WTC11 (cell line): ENCODE results near the gene ACOT4.
"Not testable (repeated sequence)": the region's sequence is repeated elsewhere in the genome, so short reads cannot be mapped to it uniquely, and the experiment has no call there.

ENCODE experiments used
- CREB1 ChIP-seq: sonication (generic); formaldehyde crosslinking; IDR thresholded peaks from 2 replicates; pipeline ENCODE4 v1.8.0; 2023; ENCODE audit warnings: mild to moderate bottlenecking, missing genetic modification reagents
- NR1H2 ChIP-seq: sonication (generic); formaldehyde crosslinking; IDR thresholded peaks from 2 replicates; pipeline ENCODE4 v1.9.0; 2021; ENCODE audit warnings: mild to moderate bottlenecking, moderate library complexity, missing genetic modification reagents
- NR3C1 ChIP-seq: sonication (generic); formaldehyde crosslinking; conservative IDR thresholded peaks from 2 replicates; pipeline ENCODE4 v1.8.1; 2023; ENCODE audit warnings: low read depth, mild to moderate bottlenecking, missing genetic modification reagents
- SP1 ChIP-seq: sonication (generic); formaldehyde crosslinking; conservative IDR thresholded peaks from 2 replicates; pipeline ENCODE4 v1.8.1; 2022; ENCODE audit warnings: missing genetic modification reagents
- TCF7 ChIP-seq: sonication (generic); formaldehyde crosslinking; IDR thresholded peaks from 2 replicates; pipeline ENCODE4 v1.8.0; 2022; ENCODE audit warnings: mild to moderate bottlenecking, low read depth, missing genetic modification reagents, moderate library complexity
- ZBTB21 ChIP-seq: sonication (generic); formaldehyde crosslinking; IDR thresholded peaks from 2 replicates; pipeline ENCODE4 v1.8.1; 2023; ENCODE audit warnings: mild to moderate bottlenecking, missing genetic modification reagents, borderline replicate concordance
- TF ChIP-seq, protein P1 (sequence below): fragments of 200-600 bp; IDR thresholded peaks from 2 replicates; pipeline ENCODE4 v1.8.0; 2022; ENCODE audit warnings: antibody characterized with exemption
- TF ChIP-seq, protein P2 (sequence below): sonication (generic); formaldehyde crosslinking; IDR thresholded peaks from 2 replicates; pipeline ENCODE4 v1.8.0; 2022; ENCODE audit warnings: mild to moderate bottlenecking, missing genetic modification reagents
- TF ChIP-seq, protein P3 (sequence below): sonication (generic); formaldehyde crosslinking; IDR thresholded peaks from 2 replicates; pipeline ENCODE4 v1.8.0; 2023; ENCODE audit warnings: missing genetic modification reagents
- TF ChIP-seq, protein P4 (sequence below): sonication (generic); formaldehyde crosslinking; IDR thresholded peaks from 2 replicates; pipeline ENCODE4 v1.8.1; 2023; ENCODE audit warnings: mild to moderate bottlenecking, missing genetic modification reagents, moderate library complexity
- TF ChIP-seq, protein P5 (sequence below): sonication (generic); formaldehyde crosslinking; IDR thresholded peaks from 2 replicates; pipeline ENCODE4 v1.8.1; 2022; ENCODE audit warnings: missing genetic modification reagents, borderline replicate concordance
- TF ChIP-seq, protein P6 (sequence below): sonication (generic); formaldehyde crosslinking; IDR thresholded peaks from 2 replicates; pipeline ENCODE4 v1.8.1; 2023; ENCODE audit warnings: mild to moderate bottlenecking, moderate library complexity, missing genetic modification reagents

DNA sequence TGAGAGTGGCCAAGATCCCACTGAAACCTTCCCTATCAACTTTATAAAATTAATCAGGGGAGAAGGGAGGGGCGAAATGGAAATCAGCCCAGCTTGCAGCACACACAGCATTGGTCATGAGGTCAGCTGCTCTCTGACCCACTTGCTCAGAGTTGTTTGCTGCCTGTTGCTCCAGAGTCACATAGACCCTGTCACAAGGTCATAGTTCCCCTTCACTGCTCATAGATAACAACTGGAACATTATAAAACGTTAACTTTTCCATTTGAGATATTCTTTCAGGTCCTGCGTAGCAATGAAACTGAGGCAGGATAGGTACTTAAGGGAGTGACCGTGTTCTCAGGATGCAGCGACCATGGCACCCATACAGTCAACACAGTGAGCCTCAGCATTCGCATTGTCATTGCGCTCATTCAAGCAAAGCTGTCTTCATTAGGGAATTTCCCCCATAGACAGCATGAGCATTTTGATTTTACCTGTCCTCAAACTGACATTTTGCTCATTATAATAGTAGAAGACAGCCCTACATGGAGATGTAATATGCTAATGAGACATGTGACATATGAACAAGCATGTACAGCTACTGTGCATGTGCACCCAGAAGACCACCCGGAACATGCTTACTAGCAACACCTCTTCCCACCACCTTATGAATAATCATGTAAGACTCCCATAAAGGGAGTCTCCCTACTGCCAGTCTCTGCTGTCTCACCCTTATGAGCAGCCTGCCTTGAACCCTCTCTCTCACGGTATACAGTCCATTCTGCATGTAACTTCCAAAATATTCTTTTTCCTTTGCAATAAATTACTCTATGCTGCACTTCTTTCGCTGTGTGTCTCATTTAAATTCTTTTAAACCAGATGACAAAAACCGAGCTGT is 9.3 kb upstream of the ACOT4 start:
- TF ChIP-seq, protein P1, sequence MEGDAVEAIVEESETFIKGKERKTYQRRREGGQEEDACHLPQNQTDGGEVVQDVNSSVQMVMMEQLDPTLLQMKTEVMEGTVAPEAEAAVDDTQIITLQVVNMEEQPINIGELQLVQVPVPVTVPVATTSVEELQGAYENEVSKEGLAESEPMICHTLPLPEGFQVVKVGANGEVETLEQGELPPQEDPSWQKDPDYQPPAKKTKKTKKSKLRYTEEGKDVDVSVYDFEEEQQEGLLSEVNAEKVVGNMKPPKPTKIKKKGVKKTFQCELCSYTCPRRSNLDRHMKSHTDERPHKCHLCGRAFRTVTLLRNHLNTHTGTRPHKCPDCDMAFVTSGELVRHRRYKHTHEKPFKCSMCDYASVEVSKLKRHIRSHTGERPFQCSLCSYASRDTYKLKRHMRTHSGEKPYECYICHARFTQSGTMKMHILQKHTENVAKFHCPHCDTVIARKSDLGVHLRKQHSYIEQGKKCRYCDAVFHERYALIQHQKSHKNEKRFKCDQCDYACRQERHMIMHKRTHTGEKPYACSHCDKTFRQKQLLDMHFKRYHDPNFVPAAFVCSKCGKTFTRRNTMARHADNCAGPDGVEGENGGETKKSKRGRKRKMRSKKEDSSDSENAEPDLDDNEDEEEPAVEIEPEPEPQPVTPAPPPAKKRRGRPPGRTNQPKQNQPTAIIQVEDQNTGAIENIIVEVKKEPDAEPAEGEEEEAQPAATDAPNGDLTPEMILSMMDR = not testable (repeated sequence)
- TF ChIP-seq, protein P2, sequence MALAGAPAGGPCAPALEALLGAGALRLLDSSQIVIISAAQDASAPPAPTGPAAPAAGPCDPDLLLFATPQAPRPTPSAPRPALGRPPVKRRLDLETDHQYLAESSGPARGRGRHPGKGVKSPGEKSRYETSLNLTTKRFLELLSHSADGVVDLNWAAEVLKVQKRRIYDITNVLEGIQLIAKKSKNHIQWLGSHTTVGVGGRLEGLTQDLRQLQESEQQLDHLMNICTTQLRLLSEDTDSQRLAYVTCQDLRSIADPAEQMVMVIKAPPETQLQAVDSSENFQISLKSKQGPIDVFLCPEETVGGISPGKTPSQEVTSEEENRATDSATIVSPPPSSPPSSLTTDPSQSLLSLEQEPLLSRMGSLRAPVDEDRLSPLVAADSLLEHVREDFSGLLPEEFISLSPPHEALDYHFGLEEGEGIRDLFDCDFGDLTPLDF (CRISPR knock-in tag) = not testable (repeated sequence)
- TF ChIP-seq, protein P3, sequence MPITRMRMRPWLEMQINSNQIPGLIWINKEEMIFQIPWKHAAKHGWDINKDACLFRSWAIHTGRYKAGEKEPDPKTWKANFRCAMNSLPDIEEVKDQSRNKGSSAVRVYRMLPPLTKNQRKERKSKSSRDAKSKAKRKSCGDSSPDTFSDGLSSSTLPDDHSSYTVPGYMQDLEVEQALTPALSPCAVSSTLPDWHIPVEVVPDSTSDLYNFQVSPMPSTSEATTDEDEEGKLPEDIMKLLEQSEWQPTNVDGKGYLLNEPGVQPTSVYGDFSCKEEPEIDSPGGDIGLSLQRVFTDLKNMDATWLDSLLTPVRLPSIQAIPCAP (CRISPR knock-in tag) = not testable (repeated sequence)
- TF ChIP-seq ZBTB21 (CRISPR knock-in tag); TCF7 (CRISPR knock-in tag); CREB1; NR1H2; NR3C1; SP1 (CRISPR knock-in tag): not testable (repeated sequence)
- TF ChIP-seq, protein P4, sequence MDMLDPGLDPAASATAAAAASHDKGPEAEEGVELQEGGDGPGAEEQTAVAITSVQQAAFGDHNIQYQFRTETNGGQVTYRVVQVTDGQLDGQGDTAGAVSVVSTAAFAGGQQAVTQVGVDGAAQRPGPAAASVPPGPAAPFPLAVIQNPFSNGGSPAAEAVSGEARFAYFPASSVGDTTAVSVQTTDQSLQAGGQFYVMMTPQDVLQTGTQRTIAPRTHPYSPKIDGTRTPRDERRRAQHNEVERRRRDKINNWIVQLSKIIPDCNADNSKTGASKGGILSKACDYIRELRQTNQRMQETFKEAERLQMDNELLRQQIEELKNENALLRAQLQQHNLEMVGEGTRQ (CRISPR knock-in tag) = not testable (repeated sequence)
- TF ChIP-seq, protein P5, sequence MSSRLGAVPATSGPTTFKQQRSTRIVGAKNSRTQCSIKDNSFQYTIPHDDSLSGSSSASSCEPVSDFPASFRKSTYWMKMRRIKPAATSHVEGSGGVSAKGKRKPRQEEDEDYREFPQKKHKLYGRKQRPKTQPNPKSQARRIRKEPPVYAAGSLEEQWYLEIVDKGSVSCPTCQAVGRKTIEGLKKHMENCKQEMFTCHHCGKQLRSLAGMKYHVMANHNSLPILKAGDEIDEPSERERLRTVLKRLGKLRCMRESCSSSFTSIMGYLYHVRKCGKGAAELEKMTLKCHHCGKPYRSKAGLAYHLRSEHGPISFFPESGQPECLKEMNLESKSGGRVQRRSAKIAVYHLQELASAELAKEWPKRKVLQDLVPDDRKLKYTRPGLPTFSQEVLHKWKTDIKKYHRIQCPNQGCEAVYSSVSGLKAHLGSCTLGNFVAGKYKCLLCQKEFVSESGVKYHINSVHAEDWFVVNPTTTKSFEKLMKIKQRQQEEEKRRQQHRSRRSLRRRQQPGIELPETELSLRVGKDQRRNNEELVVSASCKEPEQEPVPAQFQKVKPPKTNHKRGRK (CRISPR knock-in tag) = not testable (repeated sequence)
- TF ChIP-seq, protein P6, sequence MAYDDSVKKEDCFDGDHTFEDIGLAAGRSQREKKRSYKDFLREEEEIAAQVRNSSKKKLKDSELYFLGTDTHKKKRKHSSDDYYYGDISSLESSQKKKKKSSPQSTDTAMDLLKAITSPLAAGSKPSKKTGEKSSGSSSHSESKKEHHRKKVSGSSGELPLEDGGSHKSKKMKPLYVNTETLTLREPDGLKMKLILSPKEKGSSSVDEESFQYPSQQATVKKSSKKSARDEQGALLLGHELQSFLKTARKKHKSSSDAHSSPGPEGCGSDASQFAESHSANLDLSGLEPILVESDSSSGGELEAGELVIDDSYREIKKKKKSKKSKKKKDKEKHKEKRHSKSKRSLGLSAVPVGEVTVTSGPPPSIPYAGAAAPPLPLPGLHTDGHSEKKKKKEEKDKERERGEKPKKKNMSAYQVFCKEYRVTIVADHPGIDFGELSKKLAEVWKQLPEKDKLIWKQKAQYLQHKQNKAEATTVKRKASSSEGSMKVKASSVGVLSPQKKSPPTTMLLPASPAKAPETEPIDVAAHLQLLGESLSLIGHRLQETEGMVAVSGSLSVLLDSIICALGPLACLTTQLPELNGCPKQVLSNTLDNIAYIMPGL (CRISPR knock-in tag) = not testable (repeated sequence)
